CD14-positive monocyte (primary cell): ENCODE data around the gene LPIN1. TPM values are rescaled to one million over a fixed set of nuclear protein-coding genes. Genes with fewer than 3 reads are reported as not detected.

Source experiments
- DNase-seq, 3 donors: peaks; one replicate each; pipeline ENCODE4 v3.0.0-alpha.2; 2011 to 2022
- H2AFZ ChIP-seq: 2 replicates; pipeline ENCODE4 v1.6.0; 2012; ENCODE audit warnings: mild to moderate bottlenecking, low read depth, low read length, inconsistent platforms; ENCODE audit not compliant: insufficient read depth, poor library complexity, severe bottlenecking
- H3K27ac ChIP-seq, 2 donors: 1 replicate in 1 of 2; 2 replicates in 1 of 2; pipeline ENCODE4 v1.5.1; 2012 to 2013; ENCODE audit warnings: low read length in 2 of 2, control low read depth in 1 of 2, inconsistent platforms in 1 of 2, low read depth in 1 of 2, mild to moderate bottlenecking in 1 of 2
- H3K27me3 ChIP-seq, 2 donors: one replicate each; pipeline versions ENCODE4 v1.6.0 to v1.6.1; 2011 to 2013; ENCODE audit warnings: low read length in 2 of 2; ENCODE audit not compliant: control insufficient read depth in 2 of 2, insufficient read depth in 2 of 2
- H3K36me3 ChIP-seq, 2 donors: replicated peaks in 1 of 2; 1 replicate in 1 of 2; 2 replicates in 1 of 2; pipeline versions ENCODE4 v1.5.1 to v1.6.1; 2012 to 2013; ENCODE audit warnings: low read length in 2 of 2, control low read depth in 1 of 2, inconsistent platforms in 1 of 2, mild to moderate bottlenecking in 1 of 2; ENCODE audit not compliant: insufficient read depth in 2 of 2, control insufficient read depth in 1 of 2
- H3K4me1 ChIP-seq, 2 donors: 1 replicate in 1 of 2; 2 replicates in 1 of 2; pipeline versions ENCODE4 v1.5.1 to v1.6.1; 2012 to 2013; ENCODE audit warnings: low read length in 2 of 2, control low read depth in 1 of 2, inconsistent platforms in 1 of 2, mild to moderate bottlenecking in 1 of 2, moderate library complexity in 1 of 2; ENCODE audit not compliant: insufficient read depth in 2 of 2, control insufficient read depth in 1 of 2
- H3K4me2 ChIP-seq: replicated peaks from 2 replicates; pipeline ENCODE3; 2012; ENCODE audit warnings: low read length, moderate library complexity, mild to moderate bottlenecking; ENCODE audit not compliant: poor library complexity, severe bottlenecking; ENCODE audit errors: extremely low read depth
- H3K4me3 ChIP-seq, 3 experiments: fragments of 200-600 bp in 1 of 3; sonication (generic) in 1 of 3; replicated peaks in 1 of 3; 1 replicate in 2 of 3; 2 replicates in 1 of 3; pipeline ENCODE4 v1.5.1; 2011 to 2013; ENCODE audit warnings: low read length in 3 of 3, mild to moderate bottlenecking in 3 of 3, control low read depth in 2 of 3, low read depth in 2 of 3, inconsistent platforms in 1 of 3, moderate library complexity in 1 of 3
- H3K79me2 ChIP-seq: 2 replicates; pipeline ENCODE4 v1.6.0; 2012; ENCODE audit warnings: mild to moderate bottlenecking, control low read depth, inconsistent platforms, low read length, moderate library complexity; ENCODE audit not compliant: insufficient read depth
- H3K9ac ChIP-seq: 2 replicates; pipeline ENCODE4 v1.6.0; 2017; ENCODE audit warnings: low read length, mild to moderate bottlenecking; ENCODE audit not compliant: insufficient read depth, poor library complexity, severe bottlenecking
- H3K9me3 ChIP-seq, 2 donors: replicated peaks in 1 of 2; 1 replicate in 1 of 2; 2 replicates in 1 of 2; pipeline versions ENCODE4 v1.5.1 to v1.6.1; 2012 to 2013; ENCODE audit warnings: low read length in 2 of 2, control low read depth in 1 of 2; ENCODE audit not compliant: control insufficient read depth in 1 of 2, insufficient read depth in 1 of 2
- H4K20me1 ChIP-seq: 2 replicates; pipeline ENCODE4 v1.6.0; 2012; ENCODE audit warnings: mild to moderate bottlenecking, low read length, control low read depth, moderate library complexity; ENCODE audit not compliant: insufficient read depth
- H3K27ac Mint-ChIP-seq, 7 donors: one replicate each; pipeline ENCODE4 v1.8.0; 2020; ENCODE audit warnings: mild to moderate bottlenecking in 7 of 7, mixed read lengths in 7 of 7, moderate library complexity in 6 of 7, inconsistent platforms in 2 of 7
- H3K27me3 Mint-ChIP-seq, 3 donors: one replicate each; pipeline ENCODE4 v1.8.0; 2021 to 2022; ENCODE audit warnings: low read depth in 3 of 3, mild to moderate bottlenecking in 3 of 3, mixed read lengths in 3 of 3, moderate library complexity in 3 of 3, inconsistent platforms in 1 of 3
- H3K36me3 Mint-ChIP-seq, 2 donors: one replicate each; pipeline ENCODE4 v1.8.0; 2020; ENCODE audit warnings: mixed read lengths in 2 of 2, inconsistent platforms in 1 of 2, mild to moderate bottlenecking in 1 of 2
- H3K4me1 Mint-ChIP-seq: one replicate; pipeline ENCODE4 v1.8.0; 2020; ENCODE audit warnings: mild to moderate bottlenecking, mixed read lengths
- H3K4me3 Mint-ChIP-seq, 2 donors: one replicate each; pipeline ENCODE4 v1.8.0; 2020; ENCODE audit warnings: mild to moderate bottlenecking in 2 of 2, mixed read lengths in 2 of 2, moderate library complexity in 1 of 2
- H3K9me3 Mint-ChIP-seq, 7 donors: one replicate each; pipeline ENCODE4 v1.8.0; 2020 to 2022; ENCODE audit warnings: mixed read lengths in 7 of 7, mild to moderate bottlenecking in 6 of 7, moderate library complexity in 6 of 7, inconsistent platforms in 2 of 7
- WGBS: methylation state at CpG from one replicate; pipeline ENCODE4 v1.1.5; 2013; ENCODE audit warnings: missing lambda C conversion rate; ENCODE audit not compliant: insufficient coverage; 5-methylcytosine and 5-hydroxymethylcytosine counted together
- intact Hi-C, 2 donors: fragments of 100-400 bp; cut with micrococcal nuclease; formaldehyde crosslinking; loops; one replicate each; pipeline versions ENCODE4 v1.15.0 to v1.15.1; 2023
- polyA plus RNA-seq, 3 donors: library from polyadenylated mRNA; depleted of rRNA in 1 of 3; unstranded in 2 of 3; stranded (reverse) in 1 of 3; fragments of 300-500 nt in 2 of 3; fragments of >200 nt in 1 of 3; fragmentation: Illumina TruSeq in 2 of 3; gene quantifications; 1 replicate in 2 of 3; 2 replicates in 1 of 3; pipeline ENCODE4 v1.2.3, GENCODE V29; 2012 to 2021
- TF ChIP-seq, protein P1 (sequence below): fragments of 200-600 bp; IDR thresholded peaks from one replicate; pipeline ENCODE4 v1.8.0; 2022; ENCODE audit warnings: antibody characterized with exemption, mild to moderate bottlenecking

Gene LPIN1
- polyA plus RNA-seq, 3 donors: 1.8 to 17.6 (median 2.7) TPM

DNA sequence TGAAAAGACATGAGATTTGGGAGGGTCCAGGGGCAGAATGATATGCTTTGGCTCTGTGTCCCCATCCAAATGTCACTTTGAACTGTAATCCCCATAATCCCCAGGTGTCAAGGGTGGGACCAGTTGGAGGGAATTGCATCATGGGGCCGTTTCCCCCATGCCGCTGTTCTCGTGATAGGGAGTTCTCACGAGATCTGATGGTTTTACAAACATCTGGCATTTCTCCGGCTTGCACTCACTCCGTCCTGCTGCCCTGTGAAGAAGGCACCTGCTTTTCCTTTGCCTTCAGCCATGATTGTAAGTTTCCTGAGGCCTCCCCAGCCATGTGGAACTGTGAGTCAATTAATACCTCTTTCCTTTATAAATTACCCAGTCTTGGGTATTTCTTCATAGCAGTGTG is 51.4 kb downstream of the LPIN1 start:
- Histone ChIP-seq H3K4me1 (no peaks in the 10 kb centered on the region), H2AFZ (no peak overlapping the region), H3K4me2 (no peak overlapping the region), H3K9me3 (no peaks in the 10 kb centered on the region), H3K27ac (no peak overlapping the region), H3K27me3 (no peaks in the 10 kb centered on the region), H3K9ac (no peak overlapping the region), H4K20me1 (no peaks in the 10 kb centered on the region), H3K79me2 (no peaks in the 10 kb centered on the region), H3K36me3 (peaks cover 59 to 93% of the 10 kb centered on the region in 2 donors), H3K4me3 (no peak overlapping the region)
- Mint-ChIP-seq H3K4me1 (no peaks in the 10 kb centered on the region), H3K9me3 (peaks cover 0 to 1% (median 0%) of the 10 kb centered on the region in 7 donors), H3K27ac (no peak overlapping the region), H3K4me3 (no peak overlapping the region), H3K27me3 (peaks cover 0 to 4% (median 2%) of the 10 kb centered on the region in 3 donors), H3K36me3 (peaks cover 80 to 83% of the 10 kb centered on the region in 2 donors)
- no peak for DNase-seq
- intact Hi-C loops: loop anchor here in 1 of 2 donors (10.0 kb wide), 1 partner anchor 1207 kb away; no protein-coding TSS in a partner anchor
- TF ChIP-seq, protein P1, sequence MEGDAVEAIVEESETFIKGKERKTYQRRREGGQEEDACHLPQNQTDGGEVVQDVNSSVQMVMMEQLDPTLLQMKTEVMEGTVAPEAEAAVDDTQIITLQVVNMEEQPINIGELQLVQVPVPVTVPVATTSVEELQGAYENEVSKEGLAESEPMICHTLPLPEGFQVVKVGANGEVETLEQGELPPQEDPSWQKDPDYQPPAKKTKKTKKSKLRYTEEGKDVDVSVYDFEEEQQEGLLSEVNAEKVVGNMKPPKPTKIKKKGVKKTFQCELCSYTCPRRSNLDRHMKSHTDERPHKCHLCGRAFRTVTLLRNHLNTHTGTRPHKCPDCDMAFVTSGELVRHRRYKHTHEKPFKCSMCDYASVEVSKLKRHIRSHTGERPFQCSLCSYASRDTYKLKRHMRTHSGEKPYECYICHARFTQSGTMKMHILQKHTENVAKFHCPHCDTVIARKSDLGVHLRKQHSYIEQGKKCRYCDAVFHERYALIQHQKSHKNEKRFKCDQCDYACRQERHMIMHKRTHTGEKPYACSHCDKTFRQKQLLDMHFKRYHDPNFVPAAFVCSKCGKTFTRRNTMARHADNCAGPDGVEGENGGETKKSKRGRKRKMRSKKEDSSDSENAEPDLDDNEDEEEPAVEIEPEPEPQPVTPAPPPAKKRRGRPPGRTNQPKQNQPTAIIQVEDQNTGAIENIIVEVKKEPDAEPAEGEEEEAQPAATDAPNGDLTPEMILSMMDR: no peak
- WGBS: 93% methylated on average over 6 of the region's 6 CpGs

- no peaks in the 10 kb centered on the region for H3K9me3 ChIP-seq
- Mint-ChIP-seq H3K36me3 (peaks cover 80 to 81% of the 10 kb centered on the region in 2 donors), H3K27ac (no peak overlapping the region), H3K9me3 (peaks cover 0 to 1% (median 0%) of the 10 kb centered on the region in 7 donors), H3K4me1 (no peaks in the 10 kb centered on the region), H3K27me3 (peaks cover 0 to 2% (median 2%) of the 10 kb centered on the region in 3 donors), H3K4me3 (no peak overlapping the region)
- TF ChIP-seq, protein P1: no peak
- H3K4me2 ChIP-seq: no peak overlapping the region
- H3K36me3 ChIP-seq: peaks cover 59 to 93% of the 10 kb centered on the region in 2 donors
- no peak overlapping the region for H2AFZ ChIP-seq
- 91% methylated on average over 13 of the region's 15 CpGs for WGBS
- no peaks in the 10 kb centered on the region for H3K4me1 ChIP-seq
- H3K27me3 ChIP-seq: no peaks in the 10 kb centered on the region
- no peak overlapping the region for H3K4me3 ChIP-seq
- no peaks in the 10 kb centered on the region for H4K20me1 ChIP-seq
- DNase-seq: no peak
- H3K27ac ChIP-seq: no peak overlapping the region
- no peaks in the 10 kb centered on the region for H3K79me2 ChIP-seq
- intact Hi-C loops: loop anchor here in 1 of 2 donors (10.0 kb wide), 1 partner anchor 1206 kb away; no protein-coding TSS in a partner anchor
- no peak overlapping the region for H3K9ac ChIP-seq
These were observed 52.4 kb downstream of the LPIN1 start for GRCh38 chr2:11798701-11799435.
